NCI-H2107 treated with DMSO at 0.1 percent for 48 hours (cell line): ENCODE data around the gene CAPN10.
A peak's percentile ranks its signal among the peaks of the same experiment; 100 is the strongest.
"Not testable (repeated sequence)": the region's sequence is repeated elsewhere in the genome, so short reads cannot be mapped to it uniquely, and the experiment has no call there.

ENCODE experiments used
- DNase-seq: peaks from one replicate; lab custom pipeline; 2025; ENCODE audit not compliant: unreplicated experiment; lab: John Stamatoyannopoulos, UW

Gene CAPN10

DNA sequence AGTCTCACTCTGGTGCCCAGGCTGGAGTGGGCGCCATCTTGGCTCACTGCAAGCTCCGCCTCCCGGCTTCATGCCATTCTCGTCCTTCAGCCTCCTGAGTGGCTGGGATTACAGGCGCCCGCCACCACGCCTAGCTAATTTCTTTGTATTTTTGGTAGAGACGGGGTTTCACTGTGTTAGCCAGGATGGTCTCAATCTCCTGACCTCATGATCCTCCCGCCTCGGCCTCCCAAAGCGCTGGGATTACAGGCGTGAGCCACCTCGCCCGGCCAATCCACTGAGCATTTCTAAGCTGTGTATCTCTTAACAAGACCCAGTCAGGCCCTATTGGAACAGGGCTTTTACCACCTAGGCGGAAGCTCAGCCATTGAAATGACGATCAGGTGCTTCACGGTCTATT lies 23.3 kb upstream of the CAPN10 start:
- DNase-seq: not testable (repeated sequence)

DNA sequence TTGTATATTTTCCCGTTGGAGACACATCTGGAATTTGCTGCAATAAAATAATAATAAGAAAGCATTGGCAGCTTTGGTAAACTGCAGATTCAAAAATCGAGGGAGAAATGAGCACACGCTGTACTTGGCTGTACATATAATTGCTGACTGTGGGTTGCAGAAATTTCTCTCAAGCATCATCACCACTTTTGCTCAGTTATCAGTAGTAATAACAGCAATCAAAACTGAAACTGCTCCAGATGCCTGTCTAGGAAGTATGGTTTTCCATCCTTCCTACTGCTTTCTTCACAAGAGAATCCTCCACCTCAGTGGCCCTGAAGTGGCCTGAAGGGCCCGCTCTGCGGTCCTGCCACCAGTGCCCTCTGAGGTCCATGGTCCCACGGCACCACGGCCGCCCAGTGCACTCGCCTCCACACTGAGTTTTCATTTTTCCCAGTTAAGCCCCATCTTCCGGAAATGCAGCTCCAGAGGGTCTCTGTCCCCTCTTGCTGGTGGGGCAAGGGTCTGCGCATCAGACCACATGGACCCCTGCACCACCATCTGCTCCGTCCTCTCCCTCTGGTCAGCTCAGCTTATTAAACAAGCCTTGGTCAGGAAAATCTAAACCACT lies 22.5 kb upstream of the CAPN10 start:
- no peak for DNase-seq

DNA sequence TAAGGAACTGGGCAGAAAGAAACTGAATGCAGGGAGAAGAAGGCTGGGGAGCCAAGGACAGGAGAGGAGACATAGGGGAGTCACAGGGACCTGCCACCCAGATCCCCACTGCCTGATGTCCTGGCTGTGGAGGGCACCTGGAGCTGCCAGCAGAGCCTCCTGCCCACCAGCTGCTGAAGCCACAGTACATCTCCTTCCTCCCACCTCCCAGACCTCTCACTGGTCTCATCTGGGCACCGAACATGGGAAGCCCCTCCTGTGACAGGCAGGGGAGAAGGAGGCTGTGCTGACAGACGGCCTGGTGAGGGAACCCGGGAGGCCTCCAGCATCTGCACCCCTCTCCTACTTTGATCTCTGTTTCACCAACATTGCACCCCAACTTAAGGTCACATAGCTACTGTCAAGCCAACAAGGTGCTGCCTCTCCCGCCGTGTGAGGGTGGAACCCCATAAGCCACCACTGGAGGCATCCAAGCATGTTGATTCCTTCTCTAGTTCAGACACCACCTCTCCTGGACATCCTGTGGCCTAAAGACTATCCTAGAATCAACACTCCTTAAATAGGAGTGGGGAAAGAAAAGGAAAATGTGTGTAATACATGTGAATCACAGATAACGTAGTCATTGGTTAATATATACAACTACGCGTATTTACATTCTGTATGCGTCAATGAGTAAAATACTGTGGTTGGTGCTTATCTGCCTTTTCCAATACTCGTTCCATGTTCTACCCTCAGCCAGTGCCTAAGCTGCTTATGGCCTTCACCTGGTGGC lies 21.8 kb upstream of the CAPN10 start:
- DNase-seq: no peak

DNA sequence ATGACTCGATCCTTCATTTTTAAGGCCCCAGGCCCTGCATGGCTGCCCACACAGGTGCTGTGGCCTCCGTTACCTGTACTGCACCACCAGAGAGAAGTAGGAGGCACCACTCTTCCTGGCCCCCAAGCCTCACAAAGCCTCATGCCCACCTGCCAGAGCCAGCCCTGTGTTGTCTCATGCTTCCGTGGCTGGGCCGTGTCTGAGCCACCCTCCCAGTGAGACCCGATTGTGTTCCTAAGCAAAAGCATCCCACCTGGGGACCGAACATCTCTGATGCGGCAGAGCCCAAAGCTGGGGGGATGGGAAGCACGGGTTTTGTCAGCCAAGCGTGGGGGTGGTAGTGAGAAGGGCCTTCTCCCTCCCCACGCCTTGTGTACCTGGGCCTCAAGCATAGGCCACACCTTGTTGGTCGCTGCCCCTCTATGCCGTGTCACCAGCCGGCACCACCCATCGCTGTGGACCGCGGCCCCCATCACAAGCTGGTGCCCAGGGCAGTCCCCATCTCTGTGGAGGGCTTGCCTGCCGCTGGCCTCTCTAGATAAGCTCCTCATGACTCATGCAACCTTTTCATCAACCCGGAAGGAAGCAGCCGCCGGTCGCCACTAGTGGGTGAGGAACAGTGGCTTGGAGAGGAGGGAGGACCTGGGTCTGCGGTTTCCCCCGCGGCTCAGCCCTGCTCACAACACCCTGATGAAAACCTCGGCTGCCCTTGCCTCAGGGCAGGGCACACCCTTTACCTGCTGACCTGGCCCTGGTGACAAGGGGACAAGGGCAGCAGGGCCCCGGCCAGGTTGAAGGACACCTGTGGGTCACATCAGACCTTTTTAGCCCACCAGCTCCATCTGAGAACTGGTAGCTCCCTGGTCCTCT lies 21.0 kb upstream of the CAPN10 start:
- DNase-seq: peak; percentile 59

DNA sequence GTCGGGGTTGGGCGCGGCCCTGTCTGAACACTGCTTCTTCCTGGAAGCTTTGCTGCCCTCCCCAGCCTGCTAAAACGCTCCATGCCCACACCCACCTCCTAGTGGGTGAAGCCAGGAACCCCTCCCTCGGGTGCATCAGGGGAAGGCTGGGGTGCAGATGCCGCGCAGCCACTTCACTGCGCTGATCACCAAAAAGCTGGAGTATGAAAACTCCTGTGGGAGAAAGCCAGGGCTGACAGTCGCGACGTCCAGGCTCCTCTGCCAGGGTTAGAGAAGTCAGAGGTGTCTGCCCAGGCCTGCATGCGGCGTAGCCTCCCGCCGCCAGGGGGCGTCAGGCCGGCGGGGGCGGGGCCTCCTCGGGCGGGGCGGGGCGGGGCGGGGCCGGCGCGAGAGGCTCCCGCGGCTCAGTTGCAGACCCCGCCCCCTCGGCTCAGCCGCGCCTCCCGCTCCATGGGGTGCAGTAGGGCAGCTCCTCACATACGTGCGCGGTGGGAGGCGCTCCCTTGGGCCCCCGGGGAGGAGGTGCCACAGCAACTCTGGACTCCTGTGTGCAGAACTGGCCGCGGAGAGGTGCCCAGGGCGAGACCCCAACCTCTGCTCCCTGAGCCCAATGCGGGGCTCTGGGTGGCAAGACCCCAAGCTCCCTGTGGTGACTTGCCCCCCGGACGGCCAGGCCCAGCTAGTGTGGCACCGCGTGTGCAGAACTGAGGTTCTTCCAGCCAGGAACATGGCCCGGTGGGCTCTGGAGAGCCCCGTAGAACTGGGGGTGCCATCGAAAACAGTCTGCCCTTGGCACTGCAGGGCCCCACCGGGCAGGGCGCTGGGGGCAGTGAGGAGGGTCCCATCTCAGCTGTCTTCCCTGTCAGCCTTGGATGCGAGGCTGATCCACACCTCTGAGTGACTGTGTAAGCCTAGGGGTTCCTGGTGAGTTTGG lies 20.1 kb upstream of the CAPN10 start:
- DNase-seq: peak; percentile 45

DNA sequence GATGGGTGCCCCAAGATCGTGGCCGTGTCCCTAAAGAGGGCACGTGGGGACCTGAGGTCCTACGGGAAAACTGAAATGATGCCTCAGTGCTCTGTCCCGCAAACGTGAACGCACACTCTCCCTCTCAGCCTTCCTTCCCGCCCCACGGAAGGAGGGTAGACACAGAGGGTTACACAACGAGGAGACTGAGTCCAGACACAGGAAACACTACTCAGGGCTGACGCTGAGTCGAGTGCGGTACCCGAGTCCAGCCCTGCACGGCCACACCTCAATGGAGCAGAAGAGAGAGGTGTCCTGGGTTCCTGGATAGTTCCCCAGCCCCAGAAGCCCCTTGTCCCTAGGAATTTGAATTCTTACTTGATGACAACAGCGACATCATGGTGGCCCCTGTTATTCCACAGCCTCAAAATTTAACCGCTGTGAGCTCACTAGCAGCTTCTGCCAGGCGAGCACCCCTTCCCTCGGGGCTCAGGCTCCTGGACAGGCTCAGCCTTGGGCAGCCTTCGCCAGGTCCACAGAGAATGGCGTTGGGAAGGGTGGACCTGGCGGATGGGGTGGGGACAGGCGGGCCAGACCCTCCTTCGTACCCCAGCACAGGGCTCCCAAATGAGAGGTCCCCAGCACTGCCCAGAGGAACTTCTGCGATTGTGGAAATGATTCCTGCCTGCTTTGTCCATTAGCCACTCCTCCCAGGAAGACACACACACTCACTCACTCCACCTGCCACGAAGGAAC lies 19.2 kb upstream of the CAPN10 start:
- DNase-seq: no peak

DNA sequence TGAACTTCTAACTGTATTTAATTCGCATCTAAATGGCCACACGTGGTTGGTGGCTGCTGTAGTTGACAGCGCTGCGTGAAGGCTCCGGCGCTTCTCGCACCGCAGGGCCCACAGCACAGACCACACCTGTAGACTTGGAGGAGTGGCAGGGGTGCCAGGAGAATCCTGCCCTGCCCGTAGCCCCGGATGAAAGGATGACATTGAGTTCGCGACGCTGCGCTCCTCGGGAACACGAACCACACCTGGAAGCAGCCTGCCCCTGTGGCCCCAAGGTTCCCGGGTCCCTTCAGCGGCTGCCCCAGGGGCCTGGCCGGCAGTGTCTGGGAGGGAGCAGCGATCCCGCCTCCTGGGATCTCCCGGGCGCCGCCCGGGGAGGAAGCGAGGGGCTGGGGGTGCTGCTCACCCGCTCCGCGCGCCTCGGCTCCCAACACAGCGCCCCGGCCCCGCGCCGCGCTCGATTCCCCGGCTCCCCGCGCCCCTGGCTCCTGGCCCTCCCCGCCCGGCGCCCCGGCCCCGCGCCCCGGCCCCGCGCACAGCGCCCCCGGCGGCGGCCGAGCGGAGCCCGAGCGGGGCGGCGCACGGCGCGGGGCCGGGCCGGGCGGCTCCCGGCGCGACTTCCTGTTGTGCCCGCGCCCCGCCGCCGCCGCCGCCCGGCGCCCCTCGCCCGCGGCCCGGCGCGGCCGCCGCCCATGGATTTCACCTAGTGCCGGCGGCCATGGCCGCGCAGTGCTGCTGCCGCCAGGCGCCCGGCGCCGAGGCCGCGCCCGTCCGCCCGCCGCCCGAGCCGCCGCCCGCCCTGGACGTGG lies 18.5 kb upstream of the CAPN10 start, which contains the start of gene RNPEPL1:
TSS of gene RNPEPL1 (plus strand) at position 613 of the 806 bp plus-strand sequence. CDS start at position 716, 103 bp downstream.
- DNase-seq: peak; percentile 28

DNA sequence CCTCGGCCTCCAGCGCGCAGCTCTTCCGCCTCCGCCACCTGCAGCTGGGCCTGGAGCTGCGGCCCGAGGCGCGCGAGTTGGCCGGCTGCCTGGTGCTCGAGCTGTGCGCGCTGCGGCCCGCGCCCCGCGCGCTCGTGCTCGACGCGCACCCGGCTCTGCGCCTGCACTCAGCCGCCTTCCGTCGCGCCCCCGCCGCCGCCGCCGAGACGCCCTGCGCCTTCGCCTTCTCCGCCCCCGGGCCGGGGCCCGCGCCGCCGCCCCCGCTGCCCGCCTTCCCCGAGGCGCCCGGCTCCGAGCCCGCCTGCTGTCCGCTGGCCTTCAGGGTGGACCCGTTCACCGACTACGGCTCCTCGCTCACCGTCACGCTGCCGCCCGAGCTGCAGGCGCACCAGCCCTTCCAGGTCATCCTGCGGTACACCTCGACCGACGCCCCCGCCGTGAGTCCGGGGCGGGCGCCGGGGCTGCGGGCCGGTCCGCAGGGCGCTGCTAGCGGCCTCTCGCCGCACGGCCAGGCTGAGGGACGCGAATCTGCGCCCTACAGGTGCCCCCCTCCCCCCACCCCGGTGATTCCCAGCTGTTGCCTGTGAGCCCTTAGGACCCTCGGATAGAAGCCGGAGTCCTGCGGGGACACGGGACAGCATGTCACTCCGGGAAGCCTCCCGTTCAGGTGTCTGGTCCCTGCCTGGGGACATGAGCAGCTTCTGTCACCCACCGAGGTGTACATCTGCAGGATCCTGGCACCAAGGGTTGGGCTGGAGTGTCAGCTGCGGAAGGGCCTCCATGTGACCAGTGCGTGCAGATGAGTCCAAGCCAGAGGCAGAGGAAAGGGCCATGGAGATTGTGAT lies 17.6 kb upstream of the CAPN10 start:
- DNase-seq: no peak

DNA sequence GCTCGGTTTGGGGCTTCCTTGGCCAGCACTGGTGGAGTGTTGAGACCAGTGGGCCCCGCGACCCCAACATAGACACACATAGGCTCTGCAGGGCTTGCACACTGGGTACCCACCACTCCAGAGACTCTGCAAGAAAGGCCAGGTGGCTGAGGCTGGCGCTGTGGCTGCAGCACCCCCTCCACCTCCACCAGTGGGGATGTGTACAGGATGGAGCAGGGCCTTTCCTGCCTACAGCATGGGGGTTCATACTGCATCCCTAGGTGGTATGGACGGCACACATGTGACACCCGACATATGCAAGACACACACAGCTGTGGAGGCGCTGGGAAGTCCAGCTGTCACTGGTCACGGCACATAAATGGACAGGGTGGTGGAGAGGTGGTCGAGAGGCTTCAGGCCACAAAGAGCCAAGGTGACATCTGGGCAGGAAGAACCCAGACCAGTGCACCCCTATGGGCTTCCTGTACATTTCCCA lies 17.0 kb upstream of the CAPN10 start:
- DNase-seq: no peak

DNA sequence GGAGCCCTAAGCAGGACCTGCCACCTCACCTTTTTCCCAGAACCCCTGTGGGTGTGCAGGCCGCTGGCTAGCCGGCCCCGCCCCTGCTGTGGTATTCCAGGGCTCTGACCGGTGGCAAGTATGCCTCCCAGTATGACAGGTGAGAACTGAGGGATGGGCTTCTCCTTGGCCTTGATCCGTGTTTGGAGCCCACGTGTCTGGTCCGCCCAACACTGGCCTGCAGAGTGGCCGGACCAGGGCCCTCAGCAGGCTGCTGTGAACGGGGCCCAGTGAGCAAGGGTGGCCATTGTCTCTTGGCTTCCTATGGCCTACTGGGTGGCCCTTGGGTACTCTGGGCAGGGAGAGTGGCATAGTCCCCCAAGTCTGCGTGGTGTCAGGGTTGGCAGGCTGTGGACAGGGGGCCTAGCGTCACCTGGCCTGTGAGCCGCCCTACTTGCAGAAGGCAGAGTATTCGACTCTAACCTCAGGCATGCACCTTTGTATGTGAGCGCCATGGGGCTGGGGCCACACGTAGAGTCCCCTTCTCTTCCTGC lies 16.5 kb upstream of the CAPN10 start:
- no peak for DNase-seq

DNA sequence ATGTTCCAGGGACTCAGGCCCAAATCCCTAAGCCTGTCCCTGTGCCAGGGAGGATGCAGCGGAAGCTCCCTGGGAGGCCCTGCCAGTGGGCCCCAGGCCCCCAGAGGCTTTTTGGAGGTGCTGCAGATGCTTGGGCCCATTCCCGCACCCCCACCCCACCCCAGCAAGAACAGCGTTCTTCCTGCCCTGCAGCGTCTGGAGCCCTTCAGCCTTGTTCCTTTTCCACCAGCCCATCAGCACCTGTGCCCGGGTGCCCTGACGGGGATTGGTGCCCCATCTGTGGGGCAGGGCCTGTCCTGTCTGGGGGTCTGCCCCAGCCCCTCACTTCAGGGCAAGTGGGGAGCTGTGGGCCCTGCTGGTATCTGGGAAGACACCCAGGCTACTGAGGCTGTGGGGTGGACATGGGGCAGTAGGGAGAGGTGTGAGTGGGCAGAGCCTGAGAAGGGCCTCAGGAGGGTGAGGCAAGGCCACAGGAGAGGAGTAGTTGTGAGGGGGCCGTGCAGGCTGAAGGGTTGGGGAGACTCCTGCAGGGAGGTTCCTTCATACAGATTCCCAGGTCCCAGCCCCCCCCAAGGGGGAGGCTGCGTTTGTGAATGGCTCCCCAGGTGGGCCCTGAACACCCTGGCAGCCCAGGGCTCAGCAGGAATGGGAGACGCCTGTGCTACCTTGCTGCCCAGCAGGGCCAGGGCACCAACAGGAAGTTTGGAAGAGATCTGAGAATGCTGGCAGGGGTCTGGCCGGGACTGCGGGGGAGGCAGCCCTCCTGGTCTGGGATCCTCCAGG lies 15.8 kb upstream of the CAPN10 start:
- no peak for DNase-seq

DNA sequence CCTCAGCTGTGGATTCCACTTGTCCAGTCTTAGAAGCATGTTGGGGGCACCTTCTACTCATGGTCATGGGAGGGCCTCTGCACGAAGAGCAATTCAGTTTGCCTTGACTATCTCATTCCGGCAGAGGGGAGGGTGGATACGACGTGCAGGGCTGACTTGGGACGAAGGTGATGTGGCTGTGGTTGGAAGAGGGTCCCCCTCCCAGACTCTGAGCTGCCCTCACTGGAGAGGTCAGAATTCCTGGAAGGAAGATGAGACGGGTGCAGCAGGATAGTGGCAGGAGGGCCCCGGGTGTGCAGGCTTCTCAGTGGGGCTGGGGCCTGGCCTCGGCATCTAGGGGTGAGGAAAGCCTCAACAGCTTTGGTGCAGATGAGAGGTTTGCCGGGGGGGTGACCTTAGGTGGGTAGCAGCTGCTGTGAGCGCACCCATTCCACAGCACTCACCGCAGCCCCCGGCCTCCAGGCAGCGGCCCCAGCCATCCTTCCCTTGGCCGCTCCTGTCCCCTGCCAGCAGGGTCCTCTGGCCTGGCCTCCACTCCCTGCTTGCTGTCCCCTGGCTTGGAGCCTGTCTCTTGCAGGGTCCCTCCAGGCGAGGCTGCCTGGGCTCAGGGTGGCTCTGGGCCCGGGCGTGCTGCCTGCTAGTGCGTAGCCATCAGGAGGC lies 15.1 kb upstream of the CAPN10 start:
- no peak for DNase-seq

DNA sequence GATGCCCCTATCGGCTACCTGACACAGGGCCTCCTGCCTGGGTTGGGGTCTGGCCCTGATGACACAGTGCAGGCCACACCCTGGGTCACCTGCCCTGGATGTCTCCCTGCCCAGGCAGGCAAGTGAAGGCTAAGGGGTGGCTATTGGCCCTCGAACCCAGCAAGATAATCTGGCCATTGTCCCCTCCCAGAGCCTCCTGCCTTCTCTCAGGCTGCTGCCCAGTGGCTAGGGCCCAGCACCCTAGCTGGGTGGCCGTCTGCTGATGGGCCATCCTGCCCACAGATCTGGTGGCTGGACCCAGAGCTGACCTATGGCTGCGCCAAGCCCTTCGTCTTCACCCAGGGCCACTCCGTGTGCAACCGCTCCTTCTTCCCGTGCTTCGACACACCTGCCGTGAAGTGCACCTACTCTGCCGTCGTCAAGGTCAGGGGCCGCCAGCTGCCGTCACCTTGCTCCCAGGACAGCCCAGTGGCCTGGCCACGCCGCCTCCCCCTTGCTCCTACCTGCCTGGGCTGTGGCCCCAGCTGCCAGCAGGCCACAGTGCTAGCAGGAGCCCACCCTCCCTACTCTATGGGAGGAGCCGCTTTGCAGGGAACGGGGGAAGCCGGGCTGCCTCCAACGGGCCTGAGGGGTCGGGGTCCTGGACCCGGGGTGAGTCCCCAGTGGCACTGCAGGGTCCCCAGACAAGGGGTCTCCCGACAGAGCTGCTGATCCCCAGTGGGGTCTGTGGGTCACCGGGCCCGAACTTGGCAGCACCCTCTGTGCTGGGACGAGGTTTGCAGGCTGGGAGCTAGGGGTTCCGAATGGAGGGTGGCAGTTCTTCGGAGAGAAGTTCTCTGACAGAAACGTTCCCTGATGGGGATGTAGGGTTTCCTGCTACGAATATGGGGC lies 14.1 kb upstream of the CAPN10 start:
- no peak for DNase-seq

DNA sequence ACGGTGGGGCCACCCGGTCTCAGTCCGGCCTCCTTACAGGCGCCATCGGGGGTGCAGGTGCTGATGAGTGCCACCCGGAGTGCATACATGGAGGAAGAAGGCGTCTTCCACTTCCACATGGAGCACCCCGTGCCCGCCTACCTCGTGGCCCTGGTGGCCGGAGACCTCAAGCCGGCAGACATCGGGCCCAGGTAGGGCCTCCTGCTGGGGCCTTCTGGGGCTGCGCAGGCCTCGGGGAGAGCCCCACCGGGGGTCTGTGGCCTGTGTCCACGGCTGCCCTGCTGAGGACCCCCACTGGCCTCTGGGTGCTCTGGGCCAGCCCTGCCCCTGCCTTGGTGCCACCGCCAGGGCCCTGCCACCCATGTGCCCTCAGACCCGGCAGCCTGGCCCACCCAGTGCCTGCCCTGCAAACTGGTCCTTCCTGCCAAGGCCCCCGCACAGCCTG lies 13.4 kb upstream of the CAPN10 start:
- no peak for DNase-seq
